Activated B cell treated with CpG ODN at 0.5 μM for 24 hours (primary cell): ENCODE measurements around the gene FOXRED1. TPM values are rescaled to one million over a fixed set of nuclear protein-coding genes. Genes with fewer than 3 reads are reported as not detected.
A peak's percentile ranks its signal among the peaks of the same experiment; 100 is the strongest.

Source experiments
- ATAC-seq: fragments of 200-7000 bp; cut with Tn5 transposase; one replicate; pipeline ENCODE4 v1.10.0; 2021; ENCODE audit warnings: low read depth, mild to moderate bottlenecking, moderate library complexity
- CTCF ChIA-PET: fragments of 350-600 bp; sonication (Branson Sonifier 250); formaldehyde crosslinking; loops from one replicate; lab custom pipeline; 2021; ENCODE audit warnings: antibody characterized with exemption; lab: Charles Lee
- POLR2A ChIA-PET: fragments of 350-600 bp; sonication (Branson Sonifier 250); formaldehyde crosslinking; loops from one replicate; lab custom pipeline; 2021; ENCODE audit warnings: antibody characterized with exemption; lab: Charles Lee
- DNase-seq: peaks from one replicate; pipeline ENCODE4 v3.0.0; 2022
- H3K27ac Mint-ChIP-seq: one replicate; pipeline ENCODE4 v1.8.0; 2020; ENCODE audit warnings: mixed read lengths
- H3K27me3 Mint-ChIP-seq: one replicate; pipeline ENCODE4 v1.8.0; 2021; ENCODE audit warnings: mixed read lengths
- H3K36me3 Mint-ChIP-seq: one replicate; pipeline ENCODE4 v1.8.0; 2021; ENCODE audit warnings: low read depth, mixed read lengths
- H3K4me1 Mint-ChIP-seq: one replicate; pipeline ENCODE4 v1.8.0; 2021; ENCODE audit warnings: mixed read lengths
- H3K4me3 Mint-ChIP-seq: one replicate; pipeline ENCODE4 v1.8.0; 2020; ENCODE audit warnings: mild to moderate bottlenecking, mixed read lengths
- H3K9me3 Mint-ChIP-seq: one replicate; pipeline ENCODE4 v1.8.0; 2020; ENCODE audit warnings: mixed read lengths
- CTCF ChIP-seq: fragments of 200-600 bp; IDR thresholded peaks from one replicate; pipeline ENCODE4 v1.8.0; 2022; ENCODE audit warnings: antibody characterized with exemption, mild to moderate bottlenecking
- intact Hi-C: fragments of 100-400 bp; cut with micrococcal nuclease; formaldehyde crosslinking; loops from one replicate; pipeline ENCODE4 v1.15.1; 2024
- total RNA-seq: library from RNA; stranded (reverse); gene quantifications from 2 replicates; pipeline ENCODE4 v1.2.3, GENCODE V29; 2022

Gene FOXRED1
- 39.1 and 44.9 TPM in 2 replicates for total RNA-seq

- intact Hi-C loops = loop anchor here (1.0 to 10.0 kb wide), 7 partner anchors 14 to 1508 kb away; partner anchors contain the start of genes DCPS, FAM118B, PUS3 and RPUSD4
- POLR2A ChIA-PET = interaction anchor here (0.5 to 4.1 kb wide), 13 partner anchors 9 to 886 kb away, joined by 3 to 84 read pairs (median 5); partner anchors contain the start of genes DCPS, FAM118B, HYLS1 and RPUSD4
- H3K27me3 Mint-ChIP-seq = no peaks in the 10 kb centered on the region
- H3K9me3 Mint-ChIP-seq = no peaks in the 10 kb centered on the region
- peak within 1 kb of the TSS; percentile 95 for H3K4me3 Mint-ChIP-seq
- DNase-seq (peak; percentile 99), ATAC-seq (peak; percentile 98)
- TF ChIP-seq CTCF = no peak
- H3K27ac Mint-ChIP-seq = peak within 1 kb of the TSS; percentile 95
- peaks cover 33% of the 10 kb centered on the region for H3K4me1 Mint-ChIP-seq
- CTCF ChIA-PET = interaction anchor here (1.1 kb wide), 1 partner anchor 42 kb away, joined by 3 read pairs; no protein-coding TSS in a partner anchor
- H3K36me3 Mint-ChIP-seq = peaks cover 71% of the 10 kb centered on the region
These were observed at the start of gene FOXRED1, which contains the start of gene SRPRA for GRCh38 chr11:126268708-126269579. Gene FOXRED1 (plus strand): TSS chr11:126269154. CDS start chr11:126269207, 53 bp downstream. Gene SRPRA (minus strand): TSS chr11:126268895. CDS start chr11:126268804, 91 bp downstream.

- no peak for TF ChIP-seq CTCF
- H3K4me1 Mint-ChIP-seq = peaks cover 17% of the 10 kb centered on the region
- intact Hi-C loops = loop anchor here (10.0 kb wide), 1 partner anchor 595 kb away; the partner anchor contains the start of gene CHEK1
- H3K36me3 Mint-ChIP-seq = no peaks in the 10 kb centered on the region
- no peaks in the 10 kb centered on the region for H3K27me3 Mint-ChIP-seq
- no peak overlapping the region for H3K4me3 Mint-ChIP-seq
- ATAC-seq = no peak
- no peaks in the 10 kb centered on the region for H3K9me3 Mint-ChIP-seq
- CTCF ChIA-PET = interaction anchor here (1.4 kb wide), 1 partner anchor 11 kb away, joined by 4 read pairs; no protein-coding TSS in a partner anchor
- POLR2A ChIA-PET = no interaction called here
- DNase-seq = no peak
- H3K27ac Mint-ChIP-seq = no peak overlapping the region
These were observed 49.4 kb upstream of the FOXRED1 start for GRCh38 chr11:126219547-126219946.

GRCh38 chr11:126224647-126225294, 44.2 kb upstream of the FOXRED1 start:
- no peak overlapping the region for H3K4me3 Mint-ChIP-seq
- ChIA-PET POLR2A (no interaction called here), CTCF (no interaction called here)
- no peak for TF ChIP-seq CTCF
- intact Hi-C loops = no loop called here
- DNase-seq (no peak), ATAC-seq (no peak)
- H3K4me1 Mint-ChIP-seq = no peaks in the 10 kb centered on the region
- no peaks in the 10 kb centered on the region for H3K27me3 Mint-ChIP-seq
- H3K27ac Mint-ChIP-seq = no peak overlapping the region
- peaks cover 10% of the 10 kb centered on the region for H3K36me3 Mint-ChIP-seq
- no peaks in the 10 kb centered on the region for H3K9me3 Mint-ChIP-seq

- TF ChIP-seq CTCF = no peak
- no peak for DNase-seq
- no peak overlapping the region for H3K4me3 Mint-ChIP-seq
- no peaks in the 10 kb centered on the region for H3K27me3 Mint-ChIP-seq
- no peaks in the 10 kb centered on the region for H3K9me3 Mint-ChIP-seq
- intact Hi-C loops = no loop called here
- peaks cover 13% of the 10 kb centered on the region for H3K36me3 Mint-ChIP-seq
- H3K27ac Mint-ChIP-seq = no peak overlapping the region
- CTCF ChIA-PET = no interaction called here
- POLR2A ChIA-PET = no interaction called here
- H3K4me1 Mint-ChIP-seq = no peaks in the 10 kb centered on the region
- ATAC-seq = no peak
These were observed 43.7 kb upstream of the FOXRED1 start for GRCh38 chr11:126225295-126225665.
